ENCODE data around the gene PRKCA.

DNA sequence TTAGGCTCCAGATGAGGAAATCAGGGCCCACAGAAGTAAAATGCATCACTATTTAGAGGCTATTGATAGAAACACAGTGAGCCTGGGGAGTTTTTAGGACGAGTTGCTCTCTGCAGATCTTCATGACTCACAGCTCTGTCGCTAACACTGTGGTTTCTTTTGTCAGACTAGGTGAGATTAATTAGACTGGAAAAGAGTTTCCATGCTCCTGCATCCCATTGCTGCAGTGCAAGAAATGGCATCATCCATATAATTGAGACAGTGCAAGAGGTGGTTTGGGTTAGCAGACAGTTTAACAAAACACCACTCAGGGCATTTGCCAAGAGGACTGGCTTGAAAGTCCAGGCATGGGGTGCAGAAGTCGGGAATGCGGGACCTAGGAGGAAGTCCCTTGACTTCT is 333.7 kb downstream of the PRKCA start:
- TF ChIP-seq, protein P1, sequence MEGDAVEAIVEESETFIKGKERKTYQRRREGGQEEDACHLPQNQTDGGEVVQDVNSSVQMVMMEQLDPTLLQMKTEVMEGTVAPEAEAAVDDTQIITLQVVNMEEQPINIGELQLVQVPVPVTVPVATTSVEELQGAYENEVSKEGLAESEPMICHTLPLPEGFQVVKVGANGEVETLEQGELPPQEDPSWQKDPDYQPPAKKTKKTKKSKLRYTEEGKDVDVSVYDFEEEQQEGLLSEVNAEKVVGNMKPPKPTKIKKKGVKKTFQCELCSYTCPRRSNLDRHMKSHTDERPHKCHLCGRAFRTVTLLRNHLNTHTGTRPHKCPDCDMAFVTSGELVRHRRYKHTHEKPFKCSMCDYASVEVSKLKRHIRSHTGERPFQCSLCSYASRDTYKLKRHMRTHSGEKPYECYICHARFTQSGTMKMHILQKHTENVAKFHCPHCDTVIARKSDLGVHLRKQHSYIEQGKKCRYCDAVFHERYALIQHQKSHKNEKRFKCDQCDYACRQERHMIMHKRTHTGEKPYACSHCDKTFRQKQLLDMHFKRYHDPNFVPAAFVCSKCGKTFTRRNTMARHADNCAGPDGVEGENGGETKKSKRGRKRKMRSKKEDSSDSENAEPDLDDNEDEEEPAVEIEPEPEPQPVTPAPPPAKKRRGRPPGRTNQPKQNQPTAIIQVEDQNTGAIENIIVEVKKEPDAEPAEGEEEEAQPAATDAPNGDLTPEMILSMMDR (IDR thresholded peaks at IDR 0.05) = no peak
- TF ChIP-seq POLR2A (IDR thresholded peaks at IDR 0.05) (no peak), POLR2AphosphoS5 (IDR thresholded peaks at IDR 0.05) (no peak)

Data from suprapubic skin (tissue), 4 donors.